HG03460 (cell line): Measurements from ENCODE around the gene HOXA11.

Experiments
- ATAC-seq: cut with Tn5 transposase; IDR thresholded peaks from one replicate; pipeline ENCODE4 v1.9.1; 2021; ENCODE audit not compliant: unreplicated experiment

HOXA11 gene

DNA sequence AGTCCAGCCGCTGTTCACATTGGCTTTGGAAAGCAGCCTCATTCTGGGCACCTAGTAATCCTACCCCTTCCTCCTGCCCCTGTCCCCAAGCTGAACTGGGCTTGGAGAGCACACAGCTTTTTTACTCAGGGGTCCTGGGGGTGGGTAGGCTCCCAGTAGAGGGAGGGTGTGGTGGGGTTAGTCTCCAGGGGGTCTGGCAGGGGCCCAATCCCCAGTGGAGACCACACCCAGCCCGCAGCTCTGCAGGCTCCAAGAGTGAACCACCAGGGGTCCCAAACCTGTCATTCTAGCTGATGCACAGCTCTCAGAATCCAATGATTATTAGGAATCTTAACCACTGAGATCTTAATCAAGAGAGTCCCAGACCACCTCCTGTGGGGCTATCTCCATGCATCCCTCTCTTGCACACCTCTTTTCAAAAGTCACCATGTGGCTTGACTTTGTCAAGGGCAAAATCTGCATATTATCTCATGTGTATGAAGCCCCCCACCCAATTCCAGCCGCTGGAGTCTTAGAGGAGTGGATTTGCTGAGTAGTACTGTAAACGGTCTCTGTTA, 2.7 kb downstream of the HOXA11 start:
- no peak for ATAC-seq

DNA sequence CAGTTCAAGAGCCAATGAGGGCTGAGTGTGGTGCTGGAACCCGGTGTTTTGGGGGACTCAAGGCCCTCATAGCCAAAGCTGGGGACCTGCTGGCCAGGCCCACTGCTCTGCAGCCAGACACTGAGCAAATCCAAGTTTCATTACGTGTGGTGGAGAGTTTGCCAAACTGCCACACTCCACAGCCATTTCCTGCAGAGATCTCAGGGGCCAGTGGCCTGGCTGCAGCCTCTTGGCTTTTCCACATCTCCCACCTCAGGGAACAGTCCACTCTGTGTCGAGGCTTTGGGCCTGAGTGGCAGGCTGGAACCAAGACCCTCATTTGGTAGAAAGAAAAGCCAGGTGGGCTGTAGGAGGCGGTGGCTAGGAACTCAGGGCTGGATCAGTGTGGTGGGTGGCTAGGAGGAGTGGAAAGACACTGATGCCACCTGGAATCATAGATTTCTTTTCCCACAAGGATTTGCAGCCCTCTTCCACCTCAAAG, 3.2 kb downstream of the HOXA11 start:
- ATAC-seq = no peak

GRCh38 chr7:27180431-27181420, 4.3 kb downstream of the HOXA11 start:
- ATAC-seq = no peak

GRCh38 chr7:27179503-27180430, 5.3 kb downstream of the HOXA11 start:
- no peak for ATAC-seq

DNA sequence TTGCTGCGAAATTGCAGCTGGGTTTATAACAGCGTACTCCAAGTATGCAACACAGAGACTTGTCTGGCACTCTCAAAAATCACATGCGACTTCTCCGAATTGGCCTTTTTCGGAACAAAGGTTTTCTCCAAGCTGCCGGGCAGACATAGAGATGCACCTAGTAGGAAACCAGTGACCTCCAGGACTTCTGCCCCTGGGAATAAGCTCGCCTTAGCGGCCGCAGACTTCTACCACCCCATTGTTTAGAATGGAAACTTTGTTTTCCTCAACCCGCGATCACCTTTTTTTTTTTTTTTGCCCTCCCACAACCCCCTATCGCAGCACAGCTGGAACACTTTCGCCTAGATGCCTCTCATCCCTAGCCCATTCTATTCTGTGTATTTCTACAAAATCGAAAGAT, 6.0 kb downstream of the HOXA11 start:
- no peak for ATAC-seq

DNA sequence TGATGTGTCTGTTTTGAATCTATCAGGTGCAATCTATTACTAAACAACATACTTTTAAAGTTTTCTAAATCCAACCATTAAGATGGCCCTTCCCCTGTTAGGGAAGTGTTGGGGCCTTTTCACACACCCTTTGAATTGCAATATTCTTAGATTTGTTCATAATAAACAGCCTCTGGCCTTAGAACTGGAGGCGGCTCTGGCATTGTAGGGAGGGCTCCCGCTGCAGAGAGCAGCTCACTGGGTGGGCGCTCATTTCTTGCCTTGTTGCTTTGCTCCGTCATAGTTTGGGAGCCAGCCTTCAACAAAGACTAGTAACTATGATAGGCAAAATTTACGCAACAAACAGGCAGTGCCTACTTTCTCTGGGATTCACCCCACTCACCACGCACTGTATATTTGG, 6.7 kb downstream of the HOXA11 start:
- no peak for ATAC-seq

DNA sequence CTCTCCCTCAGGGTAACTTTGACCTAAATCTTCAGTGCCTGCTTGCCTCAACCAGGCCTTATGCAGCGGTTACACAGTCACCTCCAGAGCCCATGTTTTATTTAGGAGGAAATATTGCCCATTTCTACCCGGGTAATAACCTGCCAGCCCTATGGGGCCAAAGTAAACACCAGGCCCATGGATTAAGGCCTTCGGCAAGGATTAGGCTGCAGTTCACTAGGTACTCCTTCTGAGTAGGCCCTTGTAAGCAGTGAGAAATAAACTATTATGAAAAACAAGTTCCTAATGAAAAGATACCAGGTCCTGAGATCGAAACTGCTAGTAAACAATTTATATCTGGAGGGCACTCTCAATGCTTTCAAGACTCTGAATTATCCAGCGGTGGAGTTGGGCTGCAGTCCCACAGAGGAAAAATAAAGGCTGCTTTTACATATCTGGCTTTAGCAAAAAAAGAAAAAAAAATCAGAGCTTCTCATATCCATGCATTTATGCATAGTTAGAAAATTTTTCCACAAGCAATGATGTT, 7.2 kb downstream of the HOXA11 start:
- no peak for ATAC-seq

GRCh38 chr7:27176962-27177794, 7.9 kb downstream of the HOXA11 start:
- ATAC-seq = no peak

DNA sequence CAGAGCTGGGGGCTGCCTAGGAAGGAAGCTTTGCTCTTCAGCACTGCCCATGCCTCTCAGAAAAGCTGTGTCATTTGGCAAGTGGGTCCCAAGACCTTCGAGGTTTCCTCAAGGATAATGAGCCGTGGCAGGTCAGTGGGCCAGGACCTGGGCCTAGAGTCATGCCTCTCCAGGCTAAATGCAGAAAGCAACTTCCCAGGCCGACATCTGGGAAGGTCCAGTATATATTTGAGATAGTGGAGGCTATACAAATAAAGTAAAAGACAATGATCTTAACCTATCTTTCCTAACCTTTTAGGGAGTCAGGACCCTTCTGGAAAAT, 8.5 kb downstream of the HOXA11 start:
- ATAC-seq = no peak

DNA sequence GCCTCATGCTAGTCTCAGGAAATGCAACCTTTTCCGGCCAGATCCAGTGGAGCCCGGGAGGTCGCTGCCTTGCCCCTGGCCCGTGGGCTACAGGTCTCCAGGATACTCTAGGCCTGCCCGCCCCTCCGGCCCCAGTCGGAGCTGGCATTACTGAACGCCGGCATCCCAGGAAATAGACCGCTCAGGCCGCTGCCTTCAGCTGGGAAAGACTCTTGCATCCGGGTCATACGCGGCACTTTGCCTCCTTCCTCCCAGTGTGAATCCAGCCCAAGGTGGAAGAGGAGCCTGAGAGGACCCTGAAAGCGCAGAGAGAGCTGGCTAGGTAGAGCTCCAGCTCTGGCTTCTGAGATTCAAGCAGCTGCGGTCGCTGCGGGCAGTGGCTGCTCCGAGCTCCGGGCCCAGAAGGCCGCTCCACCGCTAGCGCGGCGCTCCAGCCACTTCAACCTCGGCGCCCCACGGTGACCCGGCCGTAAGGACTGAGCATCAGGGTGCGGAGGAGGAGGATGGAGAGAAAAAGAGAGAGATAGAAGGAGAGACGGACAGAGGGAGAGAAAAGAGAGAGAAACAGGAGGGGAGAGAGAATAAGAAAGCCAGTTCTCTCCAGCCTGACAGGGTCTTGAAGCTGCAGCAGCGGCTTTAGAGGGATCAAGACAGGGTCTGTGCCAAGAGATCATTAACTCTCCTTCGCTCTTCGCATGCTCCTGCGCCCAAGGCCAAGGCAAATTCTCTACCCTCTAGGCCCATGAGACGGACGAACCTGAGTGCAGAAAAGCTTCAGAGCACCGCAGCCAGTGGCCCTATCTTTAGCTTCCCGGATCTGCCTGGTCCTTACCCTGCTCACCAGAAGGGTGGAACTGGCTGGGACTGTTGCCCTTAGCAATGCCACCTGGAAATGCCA, 9.2 kb downstream of the HOXA11 start:
- ATAC-seq = no peak

DNA sequence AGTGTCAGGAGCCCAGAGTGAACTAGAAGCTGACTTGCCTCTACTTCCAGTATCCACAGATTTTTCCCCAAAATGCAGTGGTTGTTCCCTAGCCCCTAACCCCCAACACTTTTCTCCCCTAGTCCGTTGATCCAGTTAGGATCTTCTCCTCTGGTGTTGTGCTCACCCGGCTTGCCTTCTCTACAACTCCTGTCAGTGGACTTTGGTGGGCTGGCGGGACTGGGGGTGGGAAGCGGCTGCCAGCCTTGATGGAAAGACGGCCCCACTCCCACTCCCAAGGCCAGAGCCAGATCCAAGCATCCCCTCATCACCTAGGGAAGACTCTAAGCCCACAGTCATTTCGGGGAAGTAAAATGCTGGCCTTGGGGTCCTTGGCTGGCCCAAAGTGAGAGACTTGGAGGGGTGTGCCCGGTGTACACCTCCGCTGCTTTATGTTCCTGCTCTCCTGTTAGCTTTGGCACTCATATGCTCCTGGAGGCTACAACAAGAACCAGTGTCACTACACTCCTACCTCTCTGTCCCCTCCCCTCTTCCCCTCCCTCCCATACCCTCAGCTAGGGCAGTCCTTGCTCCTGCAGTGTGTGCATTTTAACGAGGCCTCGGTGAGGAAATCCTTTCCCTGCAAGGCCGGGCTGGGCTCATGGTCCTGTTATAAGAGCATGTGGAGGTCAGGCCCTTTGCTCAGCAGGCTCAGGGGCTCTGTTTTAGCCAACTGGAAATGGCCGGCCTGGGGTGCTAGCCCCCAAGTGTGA, 10.0 kb downstream of the HOXA11 start:
- no peak for ATAC-seq

- no peak for ATAC-seq
Observed at GRCh38 chr7:27173956-27174873, 10.8 kb downstream of the HOXA11 start, which contains the start of gene HOXA10. Gene HOXA10, minus strand, starts transcription at chr7:27174320. Its CDS starts 14 bp downstream, at chr7:27174306.

DNA sequence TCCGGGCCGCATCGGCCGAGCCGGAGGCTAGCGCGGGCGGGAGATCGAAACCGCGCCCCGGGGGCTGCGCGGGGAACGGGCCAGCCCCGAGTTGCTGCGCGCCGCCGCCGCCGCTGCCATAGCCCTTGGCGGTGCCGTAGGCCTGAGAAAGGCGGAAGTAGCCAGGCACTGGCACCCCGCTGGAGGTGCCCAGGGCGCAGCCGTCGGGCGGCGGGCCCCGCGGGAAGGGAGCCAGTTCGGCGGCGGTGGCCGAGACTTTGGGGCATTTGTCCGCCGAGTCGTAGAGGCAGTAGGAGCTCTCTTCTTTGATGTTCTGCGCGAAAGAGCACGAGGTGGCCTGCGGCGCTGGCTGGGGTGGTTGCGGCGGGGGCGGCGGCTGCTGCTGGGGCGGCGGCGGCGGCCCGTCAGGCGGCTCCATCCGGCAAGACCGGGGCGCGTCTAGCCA, 11.5 kb downstream of the HOXA11 start:
- no peak for ATAC-seq

DNA sequence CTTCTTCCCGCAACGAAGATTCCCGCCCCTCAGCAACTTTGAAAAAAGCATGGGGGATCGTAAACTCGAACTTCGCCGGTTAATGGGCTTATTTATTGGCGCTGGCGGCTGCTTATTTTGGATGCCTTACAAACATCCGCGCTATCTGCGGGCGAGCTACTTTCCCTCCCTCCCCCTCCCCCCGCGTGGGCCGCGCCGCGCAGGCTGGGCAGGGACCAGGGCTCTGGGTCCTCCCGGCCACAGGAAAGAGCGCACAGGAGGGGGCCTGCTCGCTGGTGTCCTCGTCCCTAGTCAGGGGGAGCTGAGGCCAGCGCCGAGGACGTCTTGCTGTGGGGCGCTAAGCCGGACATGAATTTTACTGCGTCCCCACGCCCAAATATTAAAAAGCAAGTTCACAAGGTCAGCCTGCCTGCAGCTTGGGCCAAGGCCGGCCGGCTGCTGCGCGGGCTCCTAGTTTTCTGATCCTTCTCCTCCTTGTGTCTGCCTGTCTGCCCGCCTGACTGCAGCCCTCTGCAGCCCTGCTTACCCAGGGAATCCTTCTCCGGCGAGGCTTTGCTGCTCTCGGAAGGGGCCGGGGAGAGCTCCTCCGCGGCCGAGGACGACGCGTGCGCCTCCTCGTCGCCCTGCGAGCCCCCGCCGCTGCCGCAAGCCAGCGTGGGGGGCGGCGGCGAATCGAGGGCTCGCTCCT, 12.1 kb downstream of the HOXA11 start:
- no peak for ATAC-seq

DNA sequence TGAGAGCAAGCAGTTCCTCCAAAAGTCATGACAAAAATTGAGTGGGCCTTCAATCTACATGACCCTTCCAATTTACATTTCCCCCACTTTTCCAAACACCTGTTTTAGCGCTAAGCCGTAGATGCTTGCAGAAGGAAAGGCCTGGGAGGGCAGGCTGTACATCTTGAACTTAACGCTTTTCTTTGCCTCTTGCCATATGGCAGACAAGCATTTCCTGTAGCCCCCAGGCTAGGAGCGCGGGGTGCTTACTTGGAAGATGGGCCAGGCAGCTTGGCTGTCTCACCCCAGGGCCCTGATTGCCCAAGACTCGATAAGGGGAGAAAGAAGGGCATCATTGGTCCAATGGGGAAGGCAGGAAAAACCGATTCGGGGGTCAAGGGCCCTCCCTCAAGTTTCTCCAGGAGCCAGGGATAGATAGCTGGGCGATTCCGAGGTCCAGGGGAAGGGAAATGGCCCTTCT, 12.7 kb downstream of the HOXA11 start:
- no peak for ATAC-seq

DNA sequence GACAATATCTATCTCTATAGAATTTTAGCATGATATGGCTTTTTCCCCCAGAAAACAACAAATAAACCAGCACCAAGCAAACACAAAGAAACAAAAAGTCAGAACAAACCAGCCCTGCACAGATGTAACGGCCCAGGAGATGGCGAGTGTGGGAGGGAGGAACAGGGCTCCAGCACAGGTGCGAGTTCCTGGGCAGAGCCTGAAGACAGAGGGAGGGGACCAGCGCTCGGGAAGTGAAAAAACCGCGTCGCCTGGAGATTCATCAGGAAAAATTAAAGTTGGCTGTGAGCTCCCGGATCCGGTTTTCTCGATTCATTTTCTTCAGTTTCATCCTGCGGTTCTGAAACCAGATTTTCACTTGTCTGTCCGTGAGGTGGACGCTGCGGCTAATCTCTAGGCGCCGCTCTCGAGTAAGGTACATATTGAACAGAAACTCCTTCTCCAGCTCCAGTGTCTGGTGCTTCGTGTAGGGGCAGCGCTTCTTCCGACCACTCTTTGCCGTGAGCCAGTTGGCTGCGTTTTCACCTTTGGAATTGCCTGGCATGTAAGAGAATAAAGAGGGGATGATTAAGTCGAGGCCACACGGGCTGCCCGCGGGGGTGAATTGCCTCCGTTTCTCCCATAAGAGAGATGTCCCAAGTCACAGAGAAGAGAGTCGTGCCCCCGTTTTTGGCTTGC, 13.3 kb downstream of the HOXA11 start:
- ATAC-seq = no peak
